SU-DHL-6 (cell line): Measurements from ENCODE around the gene HOXD9.

Experiments
- H2AFZ ChIP-seq: fragments of 200-600 bp; sonication (generic); 2 replicates; pipeline ENCODE4 v1.6.1; 2014; ENCODE audit warnings: low read depth, mild to moderate bottlenecking, moderate library complexity, mixed read lengths, antibody characterized with exemption, low read length; ENCODE audit not compliant: severe bottlenecking
- H3F3A ChIP-seq: fragments of 200-600 bp; shearing (Covaris generic); 2 replicates; pipeline ENCODE4 v1.6.0; 2016; ENCODE audit warnings: antibody characterized with exemption, mild to moderate bottlenecking; ENCODE audit not compliant: insufficient read depth
- H3K27ac ChIP-seq: fragments of 200-600 bp; sonication (generic); 2 replicates; pipeline ENCODE4 v1.5.1; 2016; ENCODE audit warnings: low read depth, mild to moderate bottlenecking, low read length, moderate library complexity, mixed read lengths
- H3K27me3 ChIP-seq: fragments of 200-600 bp; sonication (generic), shearing (Covaris generic); 2 replicates; pipeline ENCODE4 v1.6.0; 2014; ENCODE audit warnings: mild to moderate bottlenecking, low read length
- H3K36me3 ChIP-seq: fragments of 200-600 bp; sonication (generic); 2 replicates; pipeline ENCODE4 v1.6.1; 2014; ENCODE audit warnings: mild to moderate bottlenecking, low read length, mixed read lengths
- H3K4me2 ChIP-seq: fragments of 300-600, 200-600 bp; shearing (Covaris generic), sonication (generic); 2 replicates; pipeline ENCODE4 v1.6.0; 2014; ENCODE audit warnings: low read length, low read depth, mild to moderate bottlenecking; ENCODE audit not compliant: poor library complexity, severe bottlenecking
- H3K4me3 ChIP-seq: fragments of 200-600 bp; sonication (generic); 2 replicates; pipeline ENCODE4 v1.5.1; 2014; ENCODE audit warnings: antibody characterized with exemption, low read length, mild to moderate bottlenecking, mixed read lengths; ENCODE audit not compliant: insufficient read depth, poor library complexity, severe bottlenecking
- H3K79me2 ChIP-seq: fragments of 200-600 bp; sonication (generic); 2 replicates; pipeline ENCODE4 v1.6.1; 2014; ENCODE audit warnings: mild to moderate bottlenecking, low read length, moderate library complexity; ENCODE audit not compliant: insufficient read depth
- H3K9ac ChIP-seq: fragments of 200-600 bp; sonication (generic); 2 replicates; pipeline ENCODE4 v1.7.0; 2014; ENCODE audit warnings: mild to moderate bottlenecking, low read length
- H3K9me2 ChIP-seq: fragments of 200-600 bp; sonication (generic); replicated peaks from 2 replicates; pipeline ENCODE4 v1.6.1; 2014; ENCODE audit warnings: low read length; ENCODE audit not compliant: insufficient read depth
- H3K9me3 ChIP-seq: fragments of 200-600 bp; sonication (generic); 2 replicates; pipeline ENCODE4 v1.6.1; 2014; ENCODE audit warnings: low read length, mixed read lengths; ENCODE audit not compliant: insufficient read depth
- H4K20me1 ChIP-seq: fragments of 200-600 bp; sonication (generic); 2 replicates; pipeline ENCODE4 v1.6.1; 2014; ENCODE audit warnings: low read depth, mild to moderate bottlenecking, antibody characterized with exemption, low read length, moderate library complexity, mixed read lengths
- CTCF ChIP-seq: fragments of 200-600 bp; sonication (generic); IDR thresholded peaks from one replicate; pipeline ENCODE4 v1.5.1; 2017; ENCODE audit warnings: antibody characterized with exemption, mild to moderate bottlenecking, low read length, moderate library complexity; ENCODE audit not compliant: insufficient read depth, poor library complexity, severe bottlenecking
- EZH2phosphoT487 ChIP-seq: fragments of 200-600 bp; sonication (generic), shearing (Covaris generic); conservative IDR thresholded peaks from 2 replicates; pipeline ENCODE4 v1.6.1; 2018; ENCODE audit warnings: mild to moderate bottlenecking, antibody characterized with exemption, low read length, moderate library complexity, mixed read lengths

HOXD9 gene

GRCh38 chr2:176078541-176079284 lies 43.8 kb upstream of the HOXD9 start:
- Histone ChIP-seq H3K9me2 (no peaks in the 10 kb centered on the region), H2AFZ (no peak overlapping the region), H3K27me3 (no peaks in the 10 kb centered on the region), H3F3A (no peaks in the 10 kb centered on the region), H4K20me1 (no peaks in the 10 kb centered on the region), H3K9me3 (no peaks in the 10 kb centered on the region), H3K27ac (no peak overlapping the region), H3K36me3 (no peaks in the 10 kb centered on the region), H3K4me2 (no peak overlapping the region), H3K79me2 (no peaks in the 10 kb centered on the region), H3K9ac (no peak overlapping the region), H3K4me3 (no peak overlapping the region)
- TF ChIP-seq EZH2phosphoT487 (no peak), CTCF (no peak)

GRCh38 chr2:176079285-176079830 lies 43.2 kb upstream of the HOXD9 start:
- H3K27me3 ChIP-seq = no peaks in the 10 kb centered on the region
- no peaks in the 10 kb centered on the region for H3K79me2 ChIP-seq
- H3K27ac ChIP-seq = no peak overlapping the region
- H3F3A ChIP-seq = no peaks in the 10 kb centered on the region
- no peaks in the 10 kb centered on the region for H4K20me1 ChIP-seq
- no peak overlapping the region for H3K4me3 ChIP-seq
- no peaks in the 10 kb centered on the region for H3K9me2 ChIP-seq
- H3K36me3 ChIP-seq = no peaks in the 10 kb centered on the region
- H2AFZ ChIP-seq = no peak overlapping the region
- H3K9ac ChIP-seq = no peak overlapping the region
- TF ChIP-seq CTCF = no peak
- no peak for TF ChIP-seq EZH2phosphoT487
- no peaks in the 10 kb centered on the region for H3K9me3 ChIP-seq
- H3K4me2 ChIP-seq = no peak overlapping the region

GRCh38 chr2:176079831-176080539 lies 42.5 kb upstream of the HOXD9 start:
- H3K27ac ChIP-seq = no peak overlapping the region
- H3K9ac ChIP-seq = no peak overlapping the region
- H3F3A ChIP-seq = no peaks in the 10 kb centered on the region
- no peaks in the 10 kb centered on the region for H3K36me3 ChIP-seq
- H3K79me2 ChIP-seq = no peaks in the 10 kb centered on the region
- H4K20me1 ChIP-seq = no peaks in the 10 kb centered on the region
- H3K4me3 ChIP-seq = no peak overlapping the region
- no peak overlapping the region for H3K4me2 ChIP-seq
- no peaks in the 10 kb centered on the region for H3K9me3 ChIP-seq
- H3K27me3 ChIP-seq = no peaks in the 10 kb centered on the region
- TF ChIP-seq EZH2phosphoT487 (no peak), CTCF (no peak)
- no peaks in the 10 kb centered on the region for H3K9me2 ChIP-seq
- H2AFZ ChIP-seq = no peak overlapping the region
